HEK293 (cell line): ENCODE results near the gene FAM3C.

Experiments
- CTCF ChIA-PET: fragments of 350-600 bp; formaldehyde crosslinking; extraction: SDS; loops from one replicate; lab custom pipeline; 2021; ENCODE audit warnings: antibody characterized with exemption; lab: Yijun Ruan, JAX
- POLR2A ChIA-PET: fragments of 300-600 bp; formaldehyde crosslinking; extraction: SDS; loops from one replicate; lab custom pipeline; 2020; ENCODE audit warnings: antibody characterized with exemption, inconsistent platforms; lab: Yijun Ruan, JAX
- H3K27ac ChIP-seq: fragments of 200-500 bp; sonication (Bioruptor generic); 2 replicates; pipeline ENCODE4 v1.5.1; 2014; ENCODE audit warnings: low read depth, low read length, control low read depth, inconsistent platforms; ENCODE audit errors: extremely low read depth
- H3K36me3 ChIP-seq, 2 experiments: fragments of 200-500 bp in 1 of 2; sonication (Bioruptor generic) in 1 of 2; 1 replicate in 1 of 2; 2 replicates in 1 of 2; pipeline ENCODE4 v1.5.1; 2014 to 2017; ENCODE audit warnings: inconsistent platforms in 2 of 2, low read length in 2 of 2; ENCODE audit not compliant: control insufficient read depth in 2 of 2, insufficient read depth in 1 of 2
- H3K4me1 ChIP-seq: fragments of 200-500 bp; sonication (Bioruptor generic); 2 replicates; pipeline ENCODE4 v1.5.1; 2014; ENCODE audit warnings: mild to moderate bottlenecking, low read length, inconsistent platforms; ENCODE audit not compliant: control insufficient read depth, insufficient read depth
- H3K4me3 ChIP-seq: 2 replicates; pipeline ENCODE4 v1.5.1; 2011; ENCODE audit warnings: low read depth, mild to moderate bottlenecking, control low read depth, low read length, moderate library complexity
- H3K9me3 ChIP-seq: fragments of 200-500 bp; sonication (Bioruptor generic); 2 replicates; pipeline ENCODE4 v1.5.1; 2014; ENCODE audit warnings: low read depth, low read length, inconsistent platforms; ENCODE audit not compliant: control insufficient read depth, insufficient read depth
- KLF7 ChIP-seq: fragments of 450-650 bp; formaldehyde crosslinking; IDR thresholded peaks from 2 replicates; pipeline ENCODE4 v1.5.1; 2016; ENCODE audit warnings: missing biosample characterization, missing genetic modification characterization, borderline replicate concordance
- MZF1 ChIP-seq: fragments of 450-650 bp; formaldehyde crosslinking; IDR thresholded peaks from 2 replicates; pipeline ENCODE4 v1.5.1; 2017; ENCODE audit warnings: missing biosample characterization, missing genetic modification characterization, borderline replicate concordance
- PRDM1 ChIP-seq: fragments of 450-650 bp; formaldehyde crosslinking; IDR thresholded peaks from 2 replicates; pipeline ENCODE4; 2016; ENCODE audit warnings: missing biosample characterization, missing genetic modification characterization
- SP3 ChIP-seq: fragments of 450-650 bp; formaldehyde crosslinking; IDR thresholded peaks from 2 replicates; pipeline ENCODE4 v1.5.1; 2016; ENCODE audit warnings: missing biosample characterization, missing genetic modification characterization
- TCF7L2 ChIP-seq: IDR thresholded peaks from 2 replicates; pipeline ENCODE4 v1.6.1; 2011; ENCODE audit warnings: low read depth, mild to moderate bottlenecking, inconsistent platforms, low read length, moderate library complexity, borderline replicate concordance
- ZBTB17 ChIP-seq: fragments of 450-650 bp; formaldehyde crosslinking; IDR thresholded peaks from 2 replicates; pipeline ENCODE4 v1.5.1; 2016; ENCODE audit warnings: missing biosample characterization, missing genetic modification characterization
- ZBTB20 ChIP-seq: fragments of 450-650 bp; formaldehyde crosslinking; IDR thresholded peaks from 2 replicates; pipeline ENCODE4 v1.5.1; 2016; ENCODE audit warnings: missing biosample characterization, missing genetic modification characterization
- ZBTB8A ChIP-seq: fragments of 450-650 bp; formaldehyde crosslinking; IDR thresholded peaks from 2 replicates; pipeline ENCODE4 v1.5.1; 2016; ENCODE audit warnings: missing biosample characterization, missing genetic modification characterization
- ZFP3 ChIP-seq: fragments of 450-650 bp; formaldehyde crosslinking; IDR thresholded peaks from 2 replicates; pipeline ENCODE4 v1.5.1; 2016; ENCODE audit warnings: low read depth, missing biosample characterization, missing genetic modification characterization
- ZNF155 ChIP-seq: fragments of 450-650 bp; formaldehyde crosslinking; IDR thresholded peaks from 2 replicates; pipeline ENCODE4 v1.5.1; 2016; ENCODE audit warnings: missing biosample characterization, missing genetic modification characterization
- ZNF157 ChIP-seq: fragments of 450-650 bp; formaldehyde crosslinking; IDR thresholded peaks from 2 replicates; pipeline ENCODE4 v1.5.1; 2016; ENCODE audit warnings: missing biosample characterization, missing genetic modification characterization
- ZNF302 ChIP-seq: fragments of 450-650 bp; formaldehyde crosslinking; IDR thresholded peaks from 2 replicates; pipeline ENCODE4 v1.5.1; 2016; ENCODE audit warnings: missing biosample characterization, missing genetic modification characterization, low read depth
- ZNF341 ChIP-seq: fragments of 450-650 bp; formaldehyde crosslinking; IDR thresholded peaks from 2 replicates; pipeline ENCODE4; 2016; ENCODE audit warnings: low read depth, missing biosample characterization, missing genetic modification characterization
- ZNF354C ChIP-seq: fragments of 450-650 bp; formaldehyde crosslinking; IDR thresholded peaks from 2 replicates; pipeline ENCODE4 v1.5.1; 2016; ENCODE audit warnings: missing biosample characterization, missing genetic modification characterization, low read depth, borderline replicate concordance
- ZNF423 ChIP-seq: fragments of 450-650 bp; formaldehyde crosslinking; IDR thresholded peaks from 2 replicates; pipeline ENCODE4 v1.5.1; 2016; ENCODE audit warnings: missing biosample characterization, missing genetic modification characterization
- ZNF473 ChIP-seq: fragments of 450-650 bp; formaldehyde crosslinking; IDR thresholded peaks from 2 replicates; pipeline ENCODE4 v1.5.1; 2017; ENCODE audit warnings: missing biosample characterization, missing genetic modification characterization
- ZNF529 ChIP-seq: fragments of 450-650 bp; formaldehyde crosslinking; IDR thresholded peaks from 2 replicates; pipeline ENCODE4 v1.5.1; 2017; ENCODE audit warnings: missing genetic modification characterization, missing biosample characterization; ENCODE audit not compliant: insufficient replicate concordance
- ZNF549 ChIP-seq: fragments of 450-650 bp; IDR thresholded peaks from 2 replicates; pipeline ENCODE4 v1.5.1; 2018; ENCODE audit warnings: missing biosample characterization, missing genetic modification characterization, mild to moderate bottlenecking, inconsistent platforms, moderate library complexity
- ZNF555 ChIP-seq: fragments of 450-650 bp; formaldehyde crosslinking; conservative IDR thresholded peaks from 2 replicates; pipeline ENCODE4 v1.5.1; 2017; ENCODE audit warnings: missing biosample characterization, mild to moderate bottlenecking, missing genetic modification characterization, inconsistent platforms
- ZNF571 ChIP-seq: fragments of 450-650 bp; formaldehyde crosslinking; IDR thresholded peaks from 2 replicates; pipeline ENCODE4 v1.5.0; 2017; ENCODE audit warnings: missing biosample characterization, missing genetic modification characterization
- ZNF621 ChIP-seq: fragments of 450-650 bp; formaldehyde crosslinking; IDR thresholded peaks from 2 replicates; pipeline ENCODE4 v1.5.1; 2017; ENCODE audit warnings: missing biosample characterization, missing genetic modification characterization
- ZNF776 ChIP-seq: fragments of 450-650 bp; formaldehyde crosslinking; IDR thresholded peaks from 2 replicates; pipeline ENCODE4 v1.5.0; 2017; ENCODE audit warnings: missing biosample characterization, missing genetic modification characterization, borderline replicate concordance
- ZNF791 ChIP-seq: fragments of 450-650 bp; formaldehyde crosslinking; IDR thresholded peaks from 2 replicates; pipeline ENCODE4 v1.5.1; 2016; ENCODE audit warnings: missing biosample characterization, missing genetic modification characterization
- TF ChIP-seq, protein P1 (sequence below): fragments of 450-650 bp; formaldehyde crosslinking; IDR thresholded peaks from 2 replicates; pipeline ENCODE4 v1.5.1; 2016; ENCODE audit warnings: missing biosample characterization, missing genetic modification characterization
- TF ChIP-seq, protein P2 (sequence below): fragments of 450-650 bp; IDR thresholded peaks from 2 replicates; pipeline ENCODE4 v1.5.1; 2018; ENCODE audit warnings: missing biosample characterization, missing genetic modification characterization
- TF ChIP-seq, protein P3 (sequence below): fragments of 450-650 bp; formaldehyde crosslinking; IDR thresholded peaks from 2 replicates; pipeline ENCODE4 v1.5.1; 2017; ENCODE audit warnings: missing biosample characterization, missing genetic modification characterization
- TF ChIP-seq, protein P4 (sequence below): fragments of 450-650 bp; formaldehyde crosslinking; IDR thresholded peaks from 2 replicates; pipeline ENCODE4 v1.5.1; 2016; ENCODE audit warnings: missing biosample characterization, missing genetic modification characterization
- TF ChIP-seq, protein P5 (sequence below): fragments of 450-650 bp; formaldehyde crosslinking; IDR thresholded peaks from 2 replicates; pipeline ENCODE4 v1.5.1; 2016; ENCODE audit warnings: missing biosample characterization, missing genetic modification characterization

Gene FAM3C

DNA sequence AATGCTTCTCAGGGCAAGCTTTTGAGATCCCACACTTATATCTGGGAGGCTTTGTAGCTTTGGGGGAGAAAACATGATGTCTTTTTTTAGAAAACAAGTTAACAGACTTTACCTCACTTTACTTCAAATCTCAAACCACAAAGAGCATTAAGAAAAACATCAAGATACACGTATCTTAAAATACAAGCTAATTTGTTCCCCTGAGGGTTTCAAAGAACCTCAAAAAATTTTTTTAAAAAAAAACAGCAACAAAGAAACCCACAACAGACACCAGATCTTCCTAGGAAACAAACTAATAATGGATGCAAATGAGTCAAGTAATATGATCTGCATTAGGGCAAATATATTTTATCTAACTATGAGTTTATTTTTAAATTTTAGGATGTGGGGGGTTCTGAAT, 24.7 kb downstream of the FAM3C start:
- no peak overlapping the region for H3K27ac ChIP-seq
- ChIA-PET CTCF (interaction anchor here (0.8 kb wide), 1 partner anchor 228 kb away, joined by 3 read pairs; no protein-coding TSS in a partner anchor), POLR2A (no interaction called here)
- no peaks in the 10 kb centered on the region for H3K4me1 ChIP-seq
- no peaks in the 10 kb centered on the region for H3K9me3 ChIP-seq
- no peak overlapping the region for H3K4me3 ChIP-seq
- TF ChIP-seq SP3 (tag by site-specific recombination) (no peak), ZBTB20 (tag by site-specific recombination) (no peak), ZNF621 (tag by site-specific recombination) (no peak), ZNF776 (tag by site-specific recombination) (no peak), ZBTB8A (no peak), ZNF473 (no peak), ZNF341 (no peak), ZNF423 (tag by site-specific recombination) (no peak), ZBTB17 (tag by site-specific recombination) (no peak), MZF1 (tag by site-specific recombination) (no peak), TCF7L2 (no peak), ZNF571 (tag by site-specific recombination) (no peak), ZNF529 (no peak), ZFP3 (no peak)
- TF ChIP-seq, protein P1, sequence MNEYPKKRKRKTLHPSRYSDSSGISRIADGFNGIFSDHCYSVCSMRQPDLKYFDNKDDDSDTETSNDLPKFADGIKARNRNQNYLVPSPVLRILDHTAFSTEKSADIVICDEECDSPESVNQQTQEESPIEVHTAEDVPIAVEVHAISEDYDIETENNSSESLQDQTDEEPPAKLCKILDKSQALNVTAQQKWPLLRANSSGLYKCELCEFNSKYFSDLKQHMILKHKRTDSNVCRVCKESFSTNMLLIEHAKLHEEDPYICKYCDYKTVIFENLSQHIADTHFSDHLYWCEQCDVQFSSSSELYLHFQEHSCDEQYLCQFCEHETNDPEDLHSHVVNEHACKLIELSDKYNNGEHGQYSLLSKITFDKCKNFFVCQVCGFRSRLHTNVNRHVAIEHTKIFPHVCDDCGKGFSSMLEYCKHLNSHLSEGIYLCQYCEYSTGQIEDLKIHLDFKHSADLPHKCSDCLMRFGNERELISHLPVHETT = no peak
- TF ChIP-seq, protein P2, sequence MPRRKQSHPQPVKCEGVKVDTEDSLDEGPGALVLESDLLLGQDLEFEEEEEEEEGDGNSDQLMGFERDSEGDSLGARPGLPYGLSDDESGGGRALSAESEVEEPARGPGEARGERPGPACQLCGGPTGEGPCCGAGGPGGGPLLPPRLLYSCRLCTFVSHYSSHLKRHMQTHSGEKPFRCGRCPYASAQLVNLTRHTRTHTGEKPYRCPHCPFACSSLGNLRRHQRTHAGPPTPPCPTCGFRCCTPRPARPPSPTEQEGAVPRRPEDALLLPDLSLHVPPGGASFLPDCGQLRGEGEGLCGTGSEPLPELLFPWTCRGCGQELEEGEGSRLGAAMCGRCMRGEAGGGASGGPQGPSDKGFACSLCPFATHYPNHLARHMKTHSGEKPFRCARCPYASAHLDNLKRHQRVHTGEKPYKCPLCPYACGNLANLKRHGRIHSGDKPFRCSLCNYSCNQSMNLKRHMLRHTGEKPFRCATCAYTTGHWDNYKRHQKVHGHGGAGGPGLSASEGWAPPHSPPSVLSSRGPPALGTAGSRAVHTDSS = no peak
- TF ChIP-seq, protein P3, sequence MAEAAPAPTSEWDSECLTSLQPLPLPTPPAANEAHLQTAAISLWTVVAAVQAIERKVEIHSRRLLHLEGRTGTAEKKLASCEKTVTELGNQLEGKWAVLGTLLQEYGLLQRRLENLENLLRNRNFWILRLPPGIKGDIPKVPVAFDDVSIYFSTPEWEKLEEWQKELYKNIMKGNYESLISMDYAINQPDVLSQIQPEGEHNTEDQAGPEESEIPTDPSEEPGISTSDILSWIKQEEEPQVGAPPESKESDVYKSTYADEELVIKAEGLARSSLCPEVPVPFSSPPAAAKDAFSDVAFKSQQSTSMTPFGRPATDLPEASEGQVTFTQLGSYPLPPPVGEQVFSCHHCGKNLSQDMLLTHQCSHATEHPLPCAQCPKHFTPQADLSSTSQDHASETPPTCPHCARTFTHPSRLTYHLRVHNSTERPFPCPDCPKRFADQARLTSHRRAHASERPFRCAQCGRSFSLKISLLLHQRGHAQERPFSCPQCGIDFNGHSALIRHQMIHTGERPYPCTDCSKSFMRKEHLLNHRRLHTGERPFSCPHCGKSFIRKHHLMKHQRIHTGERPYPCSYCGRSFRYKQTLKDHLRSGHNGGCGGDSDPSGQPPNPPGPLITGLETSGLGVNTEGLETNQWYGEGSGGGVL = no peak
- TF ChIP-seq, protein P4, sequence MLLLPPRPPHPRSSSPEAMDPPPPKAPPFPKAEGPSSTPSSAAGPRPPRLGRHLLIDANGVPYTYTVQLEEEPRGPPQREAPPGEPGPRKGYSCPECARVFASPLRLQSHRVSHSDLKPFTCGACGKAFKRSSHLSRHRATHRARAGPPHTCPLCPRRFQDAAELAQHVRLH = no peak
- TF ChIP-seq, protein P5, sequence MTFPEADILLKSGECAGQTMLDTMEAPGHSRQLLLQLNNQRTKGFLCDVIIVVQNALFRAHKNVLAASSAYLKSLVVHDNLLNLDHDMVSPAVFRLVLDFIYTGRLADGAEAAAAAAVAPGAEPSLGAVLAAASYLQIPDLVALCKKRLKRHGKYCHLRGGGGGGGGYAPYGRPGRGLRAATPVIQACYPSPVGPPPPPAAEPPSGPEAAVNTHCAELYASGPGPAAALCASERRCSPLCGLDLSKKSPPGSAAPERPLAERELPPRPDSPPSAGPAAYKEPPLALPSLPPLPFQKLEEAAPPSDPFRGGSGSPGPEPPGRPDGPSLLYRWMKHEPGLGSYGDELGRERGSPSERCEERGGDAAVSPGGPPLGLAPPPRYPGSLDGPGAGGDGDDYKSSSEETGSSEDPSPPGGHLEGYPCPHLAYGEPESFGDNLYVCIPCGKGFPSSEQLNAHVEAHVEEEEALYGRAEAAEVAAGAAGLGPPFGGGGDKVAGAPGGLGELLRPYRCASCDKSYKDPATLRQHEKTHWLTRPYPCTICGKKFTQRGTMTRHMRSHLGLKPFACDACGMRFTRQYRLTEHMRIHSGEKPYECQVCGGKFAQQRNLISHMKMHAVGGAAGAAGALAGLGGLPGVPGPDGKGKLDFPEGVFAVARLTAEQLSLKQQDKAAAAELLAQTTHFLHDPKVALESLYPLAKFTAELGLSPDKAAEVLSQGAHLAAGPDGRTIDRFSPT (tag by site-specific recombination) = no peak
- H3K36me3 ChIP-seq = peaks cover 4 to 18% of the 10 kb centered on the region in 2 experiments; a peak in 2 of 3 replicates

DNA sequence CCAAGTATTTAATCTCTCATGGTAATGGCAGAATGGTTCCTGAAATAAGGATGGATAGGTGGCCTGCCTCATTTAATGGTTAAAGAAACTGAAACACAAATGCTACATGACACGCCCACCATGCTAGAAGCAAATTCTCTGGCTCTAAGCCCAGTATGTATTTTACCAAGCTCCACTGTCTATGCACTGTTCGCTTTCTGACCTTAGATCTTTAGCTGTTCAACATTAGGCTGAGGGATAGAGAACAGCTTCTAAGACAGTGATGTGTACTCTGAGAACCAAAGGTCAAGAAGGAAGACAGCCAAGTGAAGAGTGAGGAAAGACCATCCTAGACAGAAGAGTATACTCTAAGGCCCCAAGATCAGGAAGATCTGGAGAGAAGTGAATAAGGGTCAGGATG, 26.6 kb downstream of the FAM3C start:
- Histone ChIP-seq H3K4me3 (no peak overlapping the region), H3K9me3 (no peaks in the 10 kb centered on the region), H3K36me3 (peaks cover 7 to 9% of the 10 kb centered on the region in 2 experiments), H3K27ac (no peak overlapping the region), H3K4me1 (no peaks in the 10 kb centered on the region)
- ChIA-PET CTCF (interaction anchor here (0.7 to 3.4 kb wide), 6 partner anchors 11 to 625 kb away, joined by 3 to 29 read pairs (median 4); partner anchors contain the start of gene FAM3C), POLR2A (interaction anchor here (0.5 kb wide), 1 partner anchor 419 kb away, joined by 5 read pairs; the partner anchor contains the start of gene ING3)
- no peak for TF ChIP-seq ZNF155 (tag by site-specific recombination)
- TF ChIP-seq, protein P5 (tag by site-specific recombination) = no peak
- TF ChIP-seq PRDM1 = no peak
- no peak for TF ChIP-seq ZNF555 (tag by site-specific recombination)
- no peak for TF ChIP-seq ZNF791 (tag by site-specific recombination)
- no peak for TF ChIP-seq ZNF302
- no peak for TF ChIP-seq ZNF571 (tag by site-specific recombination)
- TF ChIP-seq ZNF354C (tag by site-specific recombination) = no peak
- TF ChIP-seq ZNF549 (tag by site-specific recombination) = no peak
- TF ChIP-seq KLF7 (tag by site-specific recombination) = no peak
- no peak for TF ChIP-seq ZNF157
